HEK293 (cell line): ENCODE data around the gene CA11.

Source experiments
- CTCF ChIA-PET: fragments of 350-600 bp; formaldehyde crosslinking; extraction: SDS; loops from one replicate; lab custom pipeline; 2021; ENCODE audit warnings: antibody characterized with exemption; lab: Yijun Ruan, JAX
- POLR2A ChIA-PET: fragments of 300-600 bp; formaldehyde crosslinking; extraction: SDS; loops from one replicate; lab custom pipeline; 2020; ENCODE audit warnings: antibody characterized with exemption, inconsistent platforms; lab: Yijun Ruan, JAX
- H3K27ac ChIP-seq: fragments of 200-500 bp; sonication (Bioruptor generic); 2 replicates; pipeline ENCODE4 v1.5.1; 2014; ENCODE audit warnings: low read depth, low read length, control low read depth, inconsistent platforms; ENCODE audit errors: extremely low read depth
- H3K36me3 ChIP-seq, 2 experiments: fragments of 200-500 bp in 1 of 2; sonication (Bioruptor generic) in 1 of 2; 1 replicate in 1 of 2; 2 replicates in 1 of 2; pipeline ENCODE4 v1.5.1; 2014 to 2017; ENCODE audit warnings: inconsistent platforms in 2 of 2, low read length in 2 of 2; ENCODE audit not compliant: control insufficient read depth in 2 of 2, insufficient read depth in 1 of 2
- H3K4me1 ChIP-seq: fragments of 200-500 bp; sonication (Bioruptor generic); 2 replicates; pipeline ENCODE4 v1.5.1; 2014; ENCODE audit warnings: mild to moderate bottlenecking, low read length, inconsistent platforms; ENCODE audit not compliant: control insufficient read depth, insufficient read depth
- H3K4me3 ChIP-seq: 2 replicates; pipeline ENCODE4 v1.5.1; 2011; ENCODE audit warnings: low read depth, mild to moderate bottlenecking, control low read depth, low read length, moderate library complexity
- H3K9me3 ChIP-seq: fragments of 200-500 bp; sonication (Bioruptor generic); 2 replicates; pipeline ENCODE4 v1.5.1; 2014; ENCODE audit warnings: low read depth, low read length, inconsistent platforms; ENCODE audit not compliant: control insufficient read depth, insufficient read depth
- GLI2 ChIP-seq: fragments of 450-650 bp; formaldehyde crosslinking; IDR thresholded peaks from 2 replicates; pipeline ENCODE4; 2017; ENCODE audit warnings: missing biosample characterization, missing genetic modification characterization, low read depth, borderline replicate concordance
- GLI4 ChIP-seq: fragments of 450-650 bp; formaldehyde crosslinking; IDR thresholded peaks from 2 replicates; pipeline ENCODE4 v1.5.1; 2016; ENCODE audit warnings: missing biosample characterization, missing genetic modification characterization
- HOXC10 ChIP-seq: sonication (generic); formaldehyde crosslinking; IDR thresholded peaks from 2 replicates; pipeline ENCODE4 v1.8.1; 2023; ENCODE audit warnings: mild to moderate bottlenecking, missing genetic modification reagents
- OSR2 ChIP-seq: fragments of 450-650 bp; formaldehyde crosslinking; IDR thresholded peaks from 2 replicates; pipeline ENCODE4 v1.5.1; 2016; ENCODE audit warnings: missing biosample characterization, missing genetic modification characterization
- PRDM4 ChIP-seq: fragments of 450-650 bp; formaldehyde crosslinking; IDR thresholded peaks from 2 replicates; pipeline ENCODE4 v1.5.1; 2017; ENCODE audit warnings: missing biosample characterization, missing genetic modification characterization
- YY2 ChIP-seq: fragments of 450-650 bp; formaldehyde crosslinking; IDR thresholded peaks from 2 replicates; pipeline ENCODE4 v1.5.1; 2016; ENCODE audit warnings: missing biosample characterization, missing genetic modification characterization
- ZFP37 ChIP-seq: fragments of 450-650 bp; formaldehyde crosslinking; IDR thresholded peaks from 2 replicates; pipeline ENCODE4 v1.5.1; 2016; ENCODE audit warnings: missing biosample characterization, missing genetic modification characterization
- ZFP41 ChIP-seq: fragments of 450-650 bp; formaldehyde crosslinking; IDR thresholded peaks from 2 replicates; pipeline ENCODE4 v1.5.1; 2016; ENCODE audit warnings: missing biosample characterization, missing genetic modification characterization, borderline replicate concordance
- ZFP69B ChIP-seq: fragments of 450-650 bp; formaldehyde crosslinking; IDR thresholded peaks from 2 replicates; pipeline ENCODE4 v1.5.1; 2016; ENCODE audit warnings: missing biosample characterization, missing genetic modification characterization
- ZNF114 ChIP-seq: fragments of 450-650 bp; formaldehyde crosslinking; IDR thresholded peaks from 2 replicates; pipeline ENCODE4 v1.5.0; 2017; ENCODE audit warnings: missing biosample characterization, missing genetic modification characterization
- ZNF169 ChIP-seq: fragments of 450-650 bp; formaldehyde crosslinking; IDR thresholded peaks from 2 replicates; pipeline ENCODE4 v1.5.1; 2016; ENCODE audit warnings: missing biosample characterization, missing genetic modification characterization
- ZNF221 ChIP-seq: fragments of 450-650 bp; formaldehyde crosslinking; IDR thresholded peaks from 2 replicates; pipeline ENCODE4 v1.5.1; 2017; ENCODE audit warnings: missing biosample characterization, missing genetic modification characterization, borderline replicate concordance
- ZNF23 ChIP-seq: fragments of 450-650 bp; formaldehyde crosslinking; IDR thresholded peaks from 2 replicates; pipeline ENCODE4 v1.5.1; 2016; ENCODE audit warnings: missing biosample characterization, missing genetic modification characterization, borderline replicate concordance
- ZNF274 ChIP-seq, 2 experiments: fragments of 200-500 bp in 1 of 2; fragments of 450-650 bp in 1 of 2; sonication (Bioruptor generic) in 1 of 2; formaldehyde crosslinking in 1 of 2; IDR thresholded peaks; 2 replicates each; pipeline versions ENCODE4 v1.5.1 to v1.6.1; 2014 to 2016; ENCODE audit warnings: borderline replicate concordance in 1 of 2, inconsistent platforms in 1 of 2, low read length in 1 of 2, missing biosample characterization in 1 of 2, missing genetic modification characterization in 1 of 2
- ZNF302 ChIP-seq: fragments of 450-650 bp; formaldehyde crosslinking; IDR thresholded peaks from 2 replicates; pipeline ENCODE4 v1.5.1; 2016; ENCODE audit warnings: missing biosample characterization, missing genetic modification characterization, low read depth
- ZNF324 ChIP-seq: fragments of 450-650 bp; formaldehyde crosslinking; IDR thresholded peaks from 2 replicates; pipeline ENCODE4 v1.5.1; 2016; ENCODE audit warnings: missing biosample characterization, missing genetic modification characterization
- ZNF391 ChIP-seq: fragments of 450-650 bp; formaldehyde crosslinking; IDR thresholded peaks from 2 replicates; pipeline ENCODE4 v1.5.1; 2016; ENCODE audit warnings: low read depth, missing biosample characterization, missing genetic modification characterization, borderline replicate concordance
- ZNF394 ChIP-seq: fragments of 450-650 bp; formaldehyde crosslinking; IDR thresholded peaks from 2 replicates; pipeline ENCODE4 v1.5.1; 2016; ENCODE audit warnings: missing biosample characterization, missing genetic modification characterization, mild to moderate bottlenecking, moderate library complexity, borderline replicate concordance
- ZNF529 ChIP-seq: fragments of 450-650 bp; formaldehyde crosslinking; IDR thresholded peaks from 2 replicates; pipeline ENCODE4 v1.5.1; 2017; ENCODE audit warnings: missing genetic modification characterization, missing biosample characterization; ENCODE audit not compliant: insufficient replicate concordance
- ZNF561 ChIP-seq: fragments of 450-650 bp; IDR thresholded peaks from 2 replicates; pipeline ENCODE4 v1.5.1; 2018; ENCODE audit warnings: missing biosample characterization, missing genetic modification characterization, borderline replicate concordance
- ZNF677 ChIP-seq: fragments of 450-650 bp; IDR thresholded peaks from 2 replicates; pipeline ENCODE4 v1.5.0; 2018; ENCODE audit warnings: missing biosample characterization, mild to moderate bottlenecking, missing genetic modification characterization, moderate library complexity
- TF ChIP-seq, protein P1 (sequence below): fragments of 450-650 bp; formaldehyde crosslinking; IDR thresholded peaks from 2 replicates; pipeline ENCODE4 v1.5.1; 2016; ENCODE audit warnings: missing biosample characterization, missing genetic modification characterization
- TF ChIP-seq, protein P2 (sequence below): fragments of 450-650 bp; formaldehyde crosslinking; IDR thresholded peaks from 2 replicates; pipeline ENCODE4 v1.5.1; 2016; ENCODE audit warnings: missing biosample characterization, missing genetic modification characterization

The CA11 gene

DNA sequence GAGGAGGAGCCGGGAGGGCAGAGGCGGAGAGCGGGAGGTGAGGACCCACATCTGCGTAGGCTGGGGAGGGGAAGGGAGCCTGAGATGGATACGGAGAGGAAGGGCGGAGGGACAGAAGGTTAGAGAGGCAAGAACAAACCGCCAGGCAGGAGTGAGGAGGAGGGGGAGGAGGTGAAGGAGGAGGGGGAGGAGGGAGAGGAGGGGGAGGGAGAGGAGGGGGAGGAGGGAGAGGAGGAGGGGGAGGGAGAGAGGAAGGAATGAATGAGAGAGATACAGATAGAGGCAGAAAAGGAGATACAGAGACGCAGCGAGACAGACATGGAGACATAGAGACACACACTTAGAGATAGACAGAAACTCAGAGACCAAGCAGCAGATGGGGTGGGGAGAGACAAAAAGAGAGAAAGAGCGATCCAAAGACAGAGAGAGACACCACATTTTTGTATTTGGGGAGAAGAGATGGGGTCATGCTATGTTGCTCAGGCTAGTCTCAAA lies 782 bp upstream of the CA11 start (continued):
- TF ChIP-seq ZNF302 (no peak), ZFP69B (tag by site-specific recombination) (peak; percentile 70), ZNF169 (tag by site-specific recombination) (no peak), OSR2 (tag by site-specific recombination) (no peak), ZFP41 (tag by site-specific recombination) (no peak)

DNA sequence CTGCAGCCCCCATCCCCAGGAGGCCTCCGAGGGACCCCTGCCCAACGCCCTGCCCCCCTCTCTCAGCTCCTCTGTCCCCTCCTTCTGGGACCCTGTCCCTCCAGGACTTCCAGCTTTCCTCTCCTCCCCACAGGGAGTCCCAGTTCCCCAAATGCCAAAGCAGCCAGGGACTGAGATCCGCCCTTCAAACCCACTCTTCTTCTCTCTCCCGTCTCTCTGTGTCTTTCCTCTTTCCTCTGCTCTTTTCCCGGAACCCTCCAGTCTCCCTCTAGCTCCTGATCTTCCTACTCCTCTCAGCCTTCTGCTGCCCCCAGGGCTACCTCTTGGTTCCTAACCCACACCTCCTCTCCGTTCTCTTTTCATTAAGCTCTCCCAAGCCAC lies 377 bp downstream of the CA11 start:
- Histone ChIP-seq H3K9me3 (no peaks in the 10 kb centered on the region), H3K36me3 (no peaks in the 10 kb centered on the region), H3K4me3 (peak overlapping the region; percentile 44), H3K27ac (peak overlapping the region; percentile 70), H3K4me1 (peaks cover 9% of the 10 kb centered on the region)
- ChIA-PET POLR2A (interaction anchor here (0.6 to 3.9 kb wide), 26 partner anchors 8 to 354 kb away, joined by 3 to 39 read pairs (median 4); partner anchors contain the start of genes BCAT2, DBP, FUT1 and RPL18), CTCF (interaction anchor here (0.6 to 3.5 kb wide), 31 partner anchors 9 to 624 kb away, joined by 3 to 30 read pairs (median 4); partner anchors contain the start of gene HSD17B14)
- TF ChIP-seq, protein P1, sequence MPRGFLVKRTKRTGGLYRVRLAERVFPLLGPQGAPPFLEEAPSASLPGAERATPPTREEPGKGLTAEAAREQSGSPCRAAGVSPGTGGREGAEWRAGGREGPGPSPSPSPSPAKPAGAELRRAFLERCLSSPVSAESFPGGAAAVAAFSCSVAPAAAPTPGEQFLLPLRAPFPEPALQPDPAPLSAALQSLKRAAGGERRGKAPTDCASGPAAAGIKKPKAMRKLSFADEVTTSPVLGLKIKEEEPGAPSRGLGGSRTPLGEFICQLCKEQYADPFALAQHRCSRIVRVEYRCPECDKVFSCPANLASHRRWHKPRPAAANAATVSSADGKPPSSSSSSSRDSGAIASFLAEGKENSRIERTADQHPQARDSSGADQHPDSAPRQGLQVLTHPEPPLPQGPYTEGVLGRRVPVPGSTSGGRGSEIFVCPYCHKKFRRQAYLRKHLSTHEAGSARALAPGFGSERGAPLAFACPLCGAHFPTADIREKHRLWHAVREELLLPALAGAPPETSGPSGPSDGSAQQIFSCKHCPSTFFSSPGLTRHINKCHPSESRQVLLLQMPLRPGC (tag by site-specific recombination), result no peak
- no peak for TF ChIP-seq ZNF114 (tag by site-specific recombination)
- TF ChIP-seq GLI2 (tag by site-specific recombination), result no peak
- 0 out of 2 replicates have a peak, but pooled peaks have one; percentile 9 for TF ChIP-seq ZNF394 (tag by site-specific recombination)
- no peak for TF ChIP-seq ZNF529 (tag by site-specific recombination)
- TF ChIP-seq ZNF561 (tag by site-specific recombination), result no peak
- peak; percentile 5; the same call in 1 of the 2 replicates for TF ChIP-seq GLI4 (tag by site-specific recombination)
- TF ChIP-seq ZNF274 (IDR thresholded peaks at IDR 0.05; ENCODE audit: low read length), result no peak
- TF ChIP-seq ZNF274 (tag by site-specific recombination; IDR thresholded peaks at IDR 0.05; ENCODE audit: borderline replicate concordance), result 0 out of 2 replicates have a peak, but pooled peaks have one; percentile 44
- 0 out of 2 replicates have a peak, but pooled peaks have one; percentile 32 for TF ChIP-seq ZFP69B (tag by site-specific recombination)
- TF ChIP-seq ZNF391 (tag by site-specific recombination), result 0 out of 2 replicates have a peak, but pooled peaks have one; percentile 43
- TF ChIP-seq, protein P2, sequence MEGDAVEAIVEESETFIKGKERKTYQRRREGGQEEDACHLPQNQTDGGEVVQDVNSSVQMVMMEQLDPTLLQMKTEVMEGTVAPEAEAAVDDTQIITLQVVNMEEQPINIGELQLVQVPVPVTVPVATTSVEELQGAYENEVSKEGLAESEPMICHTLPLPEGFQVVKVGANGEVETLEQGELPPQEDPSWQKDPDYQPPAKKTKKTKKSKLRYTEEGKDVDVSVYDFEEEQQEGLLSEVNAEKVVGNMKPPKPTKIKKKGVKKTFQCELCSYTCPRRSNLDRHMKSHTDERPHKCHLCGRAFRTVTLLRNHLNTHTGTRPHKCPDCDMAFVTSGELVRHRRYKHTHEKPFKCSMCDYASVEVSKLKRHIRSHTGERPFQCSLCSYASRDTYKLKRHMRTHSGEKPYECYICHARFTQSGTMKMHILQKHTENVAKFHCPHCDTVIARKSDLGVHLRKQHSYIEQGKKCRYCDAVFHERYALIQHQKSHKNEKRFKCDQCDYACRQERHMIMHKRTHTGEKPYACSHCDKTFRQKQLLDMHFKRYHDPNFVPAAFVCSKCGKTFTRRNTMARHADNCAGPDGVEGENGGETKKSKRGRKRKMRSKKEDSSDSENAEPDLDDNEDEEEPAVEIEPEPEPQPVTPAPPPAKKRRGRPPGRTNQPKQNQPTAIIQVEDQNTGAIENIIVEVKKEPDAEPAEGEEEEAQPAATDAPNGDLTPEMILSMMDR (tag by site-specific recombination), result peak; percentile 39; the same call in 1 of the 2 replicates
- TF ChIP-seq ZFP37 (tag by site-specific recombination), result peak; percentile 28; the same call in 1 of the 2 replicates
- no peak for TF ChIP-seq ZNF677 (tag by site-specific recombination)
- peak; percentile 16; the same call in 1 of the 2 replicates for TF ChIP-seq YY2
- TF ChIP-seq ZNF23 (tag by site-specific recombination), result peak; percentile 14; the same call in 1 of the 2 replicates
- TF ChIP-seq PRDM4 (tag by site-specific recombination), result 0 out of 2 replicates have a peak, but pooled peaks have one; percentile 18
- peak; percentile 29; the same call in 1 of the 2 replicates for TF ChIP-seq ZNF324 (tag by site-specific recombination)
- no peak for TF ChIP-seq ZNF221
- no peak for TF ChIP-seq HOXC10 (CRISPR knock-in tag)
